Activated gamma-delta T cell treated with anti-CD3 and anti-CD28 coated beads, Interleukin-2, amount 50 U/mL, for 16 hours (primary cell): ENCODE measurements around the gene CADPS.

ENCODE experiments used
- DNase-seq: peaks from one replicate; pipeline ENCODE4 v3.0.0-alpha.2; 2020; ENCODE audit warnings: low read depth

CADPS gene

GRCh38 chr3:62500556-62501288, 374.5 kb downstream of the CADPS start:
- no peak for DNase-seq

- no peak for DNase-seq
Observed at GRCh38 chr3:62497156-62497555, 378.1 kb downstream of the CADPS start.

- no peak for DNase-seq
Observed at GRCh38 chr3:62496503-62496902, 378.7 kb downstream of the CADPS start.

GRCh38 chr3:62493109-62493801, 382.0 kb downstream of the CADPS start:
- no peak for DNase-seq

GRCh38 chr3:62482961-62483360, 392.3 kb downstream of the CADPS start:
- DNase-seq = no peak

- no peak for DNase-seq
Observed at GRCh38 chr3:62481962-62482361, 393.3 kb downstream of the CADPS start.

- no peak for DNase-seq
Observed at GRCh38 chr3:62480056-62480455, 395.2 kb downstream of the CADPS start.

GRCh38 chr3:62479326-62479725, 395.9 kb downstream of the CADPS start:
- no peak for DNase-seq

GRCh38 chr3:62475306-62475705, 399.9 kb downstream of the CADPS start:
- DNase-seq = no peak

GRCh38 chr3:62467966-62468722, 407.1 kb downstream of the CADPS start:
- no peak for DNase-seq

- no peak for DNase-seq
Observed at GRCh38 chr3:62462788-62463187, 412.4 kb downstream of the CADPS start.

- DNase-seq = no peak
Observed at GRCh38 chr3:62462104-62462762, 413.0 kb downstream of the CADPS start.

GRCh38 chr3:62454916-62455315, 420.3 kb downstream of the CADPS start:
- no peak for DNase-seq

- DNase-seq = no peak
Observed at GRCh38 chr3:62453448-62453847, 421.8 kb downstream of the CADPS start.

- DNase-seq = no peak
Observed at GRCh38 chr3:62451211-62451887, 423.9 kb downstream of the CADPS start.

- no peak for DNase-seq
Observed at GRCh38 chr3:62446337-62446940, 428.8 kb downstream of the CADPS start.

- no peak for DNase-seq
Observed at GRCh38 chr3:62445275-62445674, 429.9 kb downstream of the CADPS start.

- DNase-seq = no peak
Observed at GRCh38 chr3:62439978-62440377, 435.2 kb downstream of the CADPS start.

GRCh38 chr3:62439176-62439813, 435.9 kb downstream of the CADPS start:
- DNase-seq = no peak

GRCh38 chr3:62436785-62437184, 438.4 kb downstream of the CADPS start:
- no peak for DNase-seq

GRCh38 chr3:62433396-62433795, 441.8 kb downstream of the CADPS start:
- no peak for DNase-seq
